GM23338 (cell line): ENCODE data around the gene CMSS1. TPM values are rescaled to one million over a fixed set of nuclear protein-coding genes. Genes with fewer than 3 reads are reported as not detected.

Source experiments
- ATAC-seq: fragments of 200-7000 bp; cut with Tn5 transposase; 3 replicates; pipeline ENCODE4 v1.9.1; 2020
- DNase-seq: peaks from one replicate; pipeline ENCODE4 v3.0.0-alpha.2; 2015; ENCODE audit warnings: low spot score
- H2AFZ ChIP-seq: fragments of 200-600 bp; sonication (generic); 2 replicates; pipeline ENCODE4 v1.8.0; 2016; ENCODE audit warnings: antibody characterized with exemption, mild to moderate bottlenecking, moderate library complexity
- H3F3A ChIP-seq: fragments of 200-600 bp; sonication (generic); replicated peaks from 2 replicates; pipeline ENCODE4 v1.8.0; 2017; ENCODE audit warnings: antibody characterized with exemption, mixed run types, low read depth
- H3K27ac ChIP-seq: fragments of 200-600 bp; sonication (generic); 2 replicates; pipeline ENCODE4 v1.6.1; 2016; ENCODE audit warnings: low read depth
- H3K27me3 ChIP-seq: fragments of 200-600 bp; sonication (generic); 2 replicates; pipeline ENCODE4 v1.8.0; 2016; ENCODE audit warnings: mild to moderate bottlenecking, mixed run types, moderate library complexity; ENCODE audit not compliant: insufficient read depth
- H3K36me3 ChIP-seq: fragments of 200-600 bp; sonication (generic); 2 replicates; pipeline ENCODE4 v1.8.0; 2016; ENCODE audit warnings: mild to moderate bottlenecking; ENCODE audit not compliant: insufficient read depth
- H3K4me1 ChIP-seq: fragments of 200-600 bp; sonication (generic); 2 replicates; pipeline ENCODE4 v1.8.0; 2016; ENCODE audit warnings: mild to moderate bottlenecking, moderate library complexity; ENCODE audit not compliant: insufficient read depth
- H3K4me2 ChIP-seq: fragments of 200-600 bp; sonication (generic); 2 replicates; pipeline ENCODE4 v1.7.1; 2017; ENCODE audit warnings: mixed run types
- H3K4me3 ChIP-seq: fragments of 200-600 bp; sonication (generic); 2 replicates; pipeline ENCODE4 v1.6.1; 2016; ENCODE audit warnings: mixed run types
- H3K79me2 ChIP-seq: fragments of 200-600 bp; sonication (generic); replicated peaks from 2 replicates; pipeline ENCODE4 v1.8.0; 2017; ENCODE audit warnings: mild to moderate bottlenecking; ENCODE audit not compliant: insufficient read depth
- H3K9me2 ChIP-seq: fragments of 200-600 bp; sonication (generic); 2 replicates; pipeline ENCODE4 v1.8.0; 2017; ENCODE audit not compliant: insufficient read depth
- H4K20me1 ChIP-seq: fragments of 200-600 bp; sonication (generic); replicated peaks from 2 replicates; pipeline ENCODE4 v1.8.0; 2017; ENCODE audit warnings: mild to moderate bottlenecking; ENCODE audit not compliant: insufficient read depth
- H3K27ac Mint-ChIP-seq: 2 replicates; pipeline ENCODE4 v1.8.0; 2020; ENCODE audit warnings: inconsistent platforms, mild to moderate bottlenecking, moderate library complexity, mixed read lengths
- H3K27me3 Mint-ChIP-seq: 3 replicates; pipeline ENCODE4 v1.8.0; 2022; ENCODE audit warnings: low read depth, mild to moderate bottlenecking, moderate library complexity, mixed read lengths, inconsistent platforms; ENCODE audit not compliant: insufficient read depth, poor library complexity
- H3K36me3 Mint-ChIP-seq: 3 replicates; pipeline ENCODE4 v1.8.0; 2021; ENCODE audit warnings: low read depth, mild to moderate bottlenecking, inconsistent platforms, moderate library complexity, mixed read lengths
- H3K4me1 Mint-ChIP-seq: 3 replicates; pipeline ENCODE4 v1.8.0; 2020; ENCODE audit warnings: mild to moderate bottlenecking, inconsistent platforms, mixed read lengths
- H3K4me3 Mint-ChIP-seq: 3 replicates; pipeline ENCODE4 v1.8.0; 2021; ENCODE audit warnings: moderate library complexity, mild to moderate bottlenecking, inconsistent platforms, mixed read lengths
- H3K9me3 Mint-ChIP-seq: 3 replicates; pipeline ENCODE4 v1.8.0; 2020; ENCODE audit warnings: moderate library complexity, mild to moderate bottlenecking, inconsistent platforms, mixed read lengths
- CREB1 ChIP-seq: fragments of 250-450 bp; sonication (Bioruptor Pico); IDR thresholded peaks from 2 replicates; pipeline ENCODE4 v1.5.0; 2020; ENCODE audit warnings: low read depth, mild to moderate bottlenecking, moderate library complexity
- EZH2 ChIP-seq: fragments of 200-600 bp; sonication (generic); IDR thresholded peaks from one replicate; pipeline ENCODE4 v1.8.0; 2017; ENCODE audit warnings: antibody characterized with exemption, mild to moderate bottlenecking, low read depth; ENCODE audit not compliant: unreplicated experiment
- EZH2phosphoT487 ChIP-seq: fragments of 200-600 bp; sonication (generic); IDR thresholded peaks from one replicate; pipeline ENCODE4 v1.8.1; 2018; ENCODE audit warnings: antibody characterized with exemption; ENCODE audit not compliant: unreplicated experiment
- JUNB ChIP-seq: IDR thresholded peaks from one replicate; pipeline ENCODE4 v1.6.1; 2016; ENCODE audit warnings: antibody characterized with exemption; ENCODE audit not compliant: unreplicated experiment
- NANOG ChIP-seq: IDR thresholded peaks from 2 replicates; pipeline ENCODE4 v1.6.1; 2016; ENCODE audit warnings: antibody characterized with exemption, borderline replicate concordance
- POLR2AphosphoS5 ChIP-seq: IDR thresholded peaks from 2 replicates; pipeline ENCODE4 v1.6.1; 2016; ENCODE audit warnings: antibody characterized with exemption, low read depth
- REST ChIP-seq: IDR thresholded peaks from one replicate; pipeline ENCODE4 v1.6.1; 2018; ENCODE audit warnings: antibody characterized with exemption; ENCODE audit not compliant: unreplicated experiment
- STAT1 ChIP-seq: IDR thresholded peaks from one replicate; pipeline ENCODE4 v1.6.1; 2016; ENCODE audit warnings: antibody characterized with exemption; ENCODE audit not compliant: unreplicated experiment
- ZNF114 ChIP-seq: fragments of 250-450 bp; sonication (Bioruptor Pico); IDR thresholded peaks from 2 replicates; pipeline ENCODE4 v1.5.0; 2020; ENCODE audit warnings: mild to moderate bottlenecking, moderate library complexity
- ZNF331 ChIP-seq: fragments of 250-450 bp; sonication (Bioruptor Pico); IDR thresholded peaks from 2 replicates; pipeline ENCODE4 v1.5.0; 2020; ENCODE audit warnings: low read depth, mild to moderate bottlenecking, moderate library complexity
- ZNF462 ChIP-seq: fragments of 250-450 bp; sonication (Bioruptor Pico); IDR thresholded peaks from 2 replicates; pipeline ENCODE4 v1.5.0; 2020; ENCODE audit warnings: mild to moderate bottlenecking, moderate library complexity
- polyA plus RNA-seq: library from polyadenylated mRNA; unstranded; fragments of >200 nt; fragmentation: Nextera tagmentation; extraction: Ambion mirVana; gene quantifications from 2 replicates; pipeline ENCODE4 v1.2.1, GENCODE V29; 2016
- total RNA-seq: library from RNA; depleted of rRNA; stranded (reverse); fragments of >200 nt; shearing (Covaris generic); gene quantifications from 2 replicates; pipeline ENCODE4 v1.2.3, GENCODE V29; 2014
- TF ChIP-seq, protein P1 (sequence below): IDR thresholded peaks from 2 replicates; pipeline ENCODE4 v1.6.1; 2016; ENCODE audit warnings: antibody characterized with exemption
- TF ChIP-seq, protein P2 (sequence below), 2 experiments: fragments of 200-600 bp in 1 of 2; sonication (generic) in 1 of 2; conservative IDR thresholded peaks; 2 replicates each; pipeline versions ENCODE4 v1.5.1 to v1.6.1; 2016 to 2017; ENCODE audit warnings: antibody characterized with exemption in 2 of 2, low read depth in 2 of 2, mild to moderate bottlenecking in 2 of 2, moderate library complexity in 1 of 2

Gene CMSS1
- total and polyA plus RNA-seq, 2 experiments from 2014 or later, result 39.4 to 187 TPM

GRCh38 chr3:99934975-99935797 lies 117.5 kb downstream of the CMSS1 start:
- peaks cover 25% of the 10 kb centered on the region for H3K4me1 Mint-ChIP-seq
- peaks cover 8% of the 10 kb centered on the region; the same call in 1 of the 2 replicates for H3K4me1 ChIP-seq
- TF ChIP-seq CREB1 (CRISPR knock-in tag), result no peak
- no peak for TF ChIP-seq ZNF331 (CRISPR knock-in tag)
- TF ChIP-seq NANOG, result no peak
- no peak for TF ChIP-seq REST
- no peak for TF ChIP-seq ZNF462
- TF ChIP-seq, protein P1, sequence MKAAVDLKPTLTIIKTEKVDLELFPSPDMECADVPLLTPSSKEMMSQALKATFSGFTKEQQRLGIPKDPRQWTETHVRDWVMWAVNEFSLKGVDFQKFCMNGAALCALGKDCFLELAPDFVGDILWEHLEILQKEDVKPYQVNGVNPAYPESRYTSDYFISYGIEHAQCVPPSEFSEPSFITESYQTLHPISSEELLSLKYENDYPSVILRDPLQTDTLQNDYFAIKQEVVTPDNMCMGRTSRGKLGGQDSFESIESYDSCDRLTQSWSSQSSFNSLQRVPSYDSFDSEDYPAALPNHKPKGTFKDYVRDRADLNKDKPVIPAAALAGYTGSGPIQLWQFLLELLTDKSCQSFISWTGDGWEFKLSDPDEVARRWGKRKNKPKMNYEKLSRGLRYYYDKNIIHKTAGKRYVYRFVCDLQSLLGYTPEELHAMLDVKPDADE, result no peak
- no peak for TF ChIP-seq POLR2AphosphoS5
- TF ChIP-seq EZH2, result no peak
- no peak for TF ChIP-seq STAT1
- TF ChIP-seq ZNF114, result no peak
- TF ChIP-seq, protein P2, sequence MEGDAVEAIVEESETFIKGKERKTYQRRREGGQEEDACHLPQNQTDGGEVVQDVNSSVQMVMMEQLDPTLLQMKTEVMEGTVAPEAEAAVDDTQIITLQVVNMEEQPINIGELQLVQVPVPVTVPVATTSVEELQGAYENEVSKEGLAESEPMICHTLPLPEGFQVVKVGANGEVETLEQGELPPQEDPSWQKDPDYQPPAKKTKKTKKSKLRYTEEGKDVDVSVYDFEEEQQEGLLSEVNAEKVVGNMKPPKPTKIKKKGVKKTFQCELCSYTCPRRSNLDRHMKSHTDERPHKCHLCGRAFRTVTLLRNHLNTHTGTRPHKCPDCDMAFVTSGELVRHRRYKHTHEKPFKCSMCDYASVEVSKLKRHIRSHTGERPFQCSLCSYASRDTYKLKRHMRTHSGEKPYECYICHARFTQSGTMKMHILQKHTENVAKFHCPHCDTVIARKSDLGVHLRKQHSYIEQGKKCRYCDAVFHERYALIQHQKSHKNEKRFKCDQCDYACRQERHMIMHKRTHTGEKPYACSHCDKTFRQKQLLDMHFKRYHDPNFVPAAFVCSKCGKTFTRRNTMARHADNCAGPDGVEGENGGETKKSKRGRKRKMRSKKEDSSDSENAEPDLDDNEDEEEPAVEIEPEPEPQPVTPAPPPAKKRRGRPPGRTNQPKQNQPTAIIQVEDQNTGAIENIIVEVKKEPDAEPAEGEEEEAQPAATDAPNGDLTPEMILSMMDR (conservative IDR thresholded peaks at IDR 0.05; ENCODE audit: low read depth in 2 of 2), result no peak
- TF ChIP-seq EZH2phosphoT487, result no peak
- TF ChIP-seq JUNB, result no peak
- H3K27me3 ChIP-seq, result no peaks in the 10 kb centered on the region
- ATAC-seq, result no peak
- H3F3A ChIP-seq, result no peaks in the 10 kb centered on the region
- H2AFZ ChIP-seq, result no peak overlapping the region
- no peak overlapping the region for H3K4me3 ChIP-seq
- no peak overlapping the region for H3K4me2 ChIP-seq
- no peaks in the 10 kb centered on the region for H4K20me1 ChIP-seq
- H3K27me3 Mint-ChIP-seq, result no peaks in the 10 kb centered on the region
- no peak overlapping the region for H3K4me3 Mint-ChIP-seq
- H3K27ac ChIP-seq, result no peak overlapping the region
- no peaks in the 10 kb centered on the region for H3K36me3 ChIP-seq
- H3K36me3 Mint-ChIP-seq, result no peaks in the 10 kb centered on the region
- no peak overlapping the region for H3K27ac Mint-ChIP-seq
- peaks cover 5% of the 10 kb centered on the region; the same call in 1 of the 2 replicates for H3K79me2 ChIP-seq
- no peaks in the 10 kb centered on the region; the same call in 2 of the 3 replicates for H3K9me3 Mint-ChIP-seq
- no peak for DNase-seq
- no peaks in the 10 kb centered on the region for H3K9me2 ChIP-seq
